A549 (cell line): ENCODE results near the gene CD81.

Experiments
- ESRRA ChIP-seq: fragments of 150-350 bp; IDR thresholded peaks from 2 replicates; pipeline ENCODE4 v1.6.1; 2014; ENCODE audit warnings: mild to moderate bottlenecking, low read length, borderline replicate concordance
- FOSL2 ChIP-seq, 2 experiments: fragments of 450-650 bp in 1 of 2; fragments of >200 bp in 1 of 2; sonication (Bioruptor Twin) in 1 of 2; formaldehyde crosslinking; IDR thresholded peaks; 2 replicates each; pipeline versions ENCODE4 v1.5.0 to v1.6.1; 2016 to 2020; ENCODE audit warnings: mild to moderate bottlenecking in 1 of 2, moderate library complexity in 1 of 2
- HDAC2 ChIP-seq: fragments of 200-600 bp; sonication (generic); IDR thresholded peaks from 2 replicates; pipeline ENCODE4 v1.6.1; 2016
- KDM1A ChIP-seq: fragments of 200-600 bp; sonication (generic); IDR thresholded peaks from 2 replicates; pipeline ENCODE4 v1.6.1; 2016; ENCODE audit warnings: low read depth, mild to moderate bottlenecking
- MAZ ChIP-seq: fragments of 150-350 bp; IDR thresholded peaks from 2 replicates; pipeline ENCODE4 v1.6.1; 2014; ENCODE audit warnings: antibody characterized with exemption, low read depth, low read length, borderline replicate concordance
- MYC ChIP-seq: IDR thresholded peaks from 2 replicates; pipeline ENCODE4 v1.6.1; 2012; ENCODE audit warnings: mild to moderate bottlenecking, inconsistent platforms, low read length, improper control_type of control experiment, borderline replicate concordance
- POLR2A ChIP-seq: IDR thresholded peaks from 2 replicates; pipeline ENCODE4 v1.6.1; 2012; ENCODE audit warnings: mild to moderate bottlenecking, low read length
- RAD21 ChIP-seq, 2 experiments: fragments of >200 bp in 1 of 2; sonication (Bioruptor Twin) in 1 of 2; formaldehyde crosslinking in 1 of 2; IDR thresholded peaks in 1 of 2; conservative IDR thresholded peaks in 1 of 2; 2 replicates in 1 of 2; 3 replicates in 1 of 2; pipeline ENCODE4 v1.6.1; 2012 to 2018; ENCODE audit warnings: inconsistent platforms in 1 of 2
- RFX5 ChIP-seq: fragments of 450-650 bp; IDR thresholded peaks from 2 replicates; pipeline ENCODE4 v1.7.1; 2014; ENCODE audit warnings: antibody characterized with exemption, mild to moderate bottlenecking, moderate library complexity
- TF ChIP-seq, protein P1 (sequence below): fragments of >200 bp; sonication (Bioruptor Twin); formaldehyde crosslinking; IDR thresholded peaks from 3 replicates; pipeline ENCODE4 v1.5.1; 2016
- TF ChIP-seq, protein P2 (sequence below): fragments of 200-600 bp; sonication (generic); IDR thresholded peaks from 2 replicates; pipeline ENCODE4 v1.6.1; 2016; ENCODE audit warnings: antibody characterized with exemption, mild to moderate bottlenecking, moderate library complexity
- TF ChIP-seq, protein P3 (sequence below): IDR thresholded peaks from 2 replicates; pipeline ENCODE4 v1.6.1; 2012
- TF ChIP-seq, protein P4 (sequence below): IDR thresholded peaks from 2 replicates; pipeline ENCODE4 v1.6.1; 2012; ENCODE audit warnings: low read depth, borderline replicate concordance
- TF ChIP-seq, protein P5 (sequence below): fragments of 450-650 bp; IDR thresholded peaks from 2 replicates; pipeline ENCODE4 v1.6.1; 2014; ENCODE audit warnings: antibody characterized with exemption

DNA sequence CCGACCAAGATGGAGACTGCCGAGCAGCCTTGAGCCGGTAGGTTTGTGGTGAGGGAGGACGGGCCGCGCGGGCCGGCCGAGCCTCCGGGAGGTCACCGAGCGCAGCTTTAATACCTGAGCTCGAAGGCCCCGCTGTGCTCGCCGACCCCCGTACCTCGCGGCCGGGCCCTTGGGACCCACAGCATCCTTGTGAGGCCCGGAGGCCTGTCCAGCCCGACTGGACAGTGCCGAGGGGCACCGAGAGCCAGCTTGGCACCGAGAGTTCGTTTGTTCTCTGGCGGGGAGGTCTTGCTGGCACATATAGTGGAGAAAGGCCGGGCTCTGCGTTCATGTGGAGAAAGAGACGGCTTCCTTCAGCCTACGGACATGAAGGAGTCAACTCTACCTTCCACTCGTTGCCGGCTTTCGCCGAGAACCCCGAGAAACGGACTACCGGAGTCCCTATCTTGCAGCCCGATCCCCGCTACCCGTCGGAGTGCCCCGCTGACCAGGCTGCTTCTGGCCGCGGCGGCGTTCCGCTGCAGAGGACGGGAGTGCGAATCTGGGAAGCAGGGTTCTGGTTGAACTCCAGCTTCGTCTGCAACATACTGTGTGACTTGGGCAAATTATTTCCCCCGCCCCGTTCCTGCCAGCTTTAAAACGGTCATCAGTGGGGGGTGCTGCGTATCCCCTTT lies 23.8 kb downstream of the CD81 start:
- TF ChIP-seq RFX5 (no peak), RAD21 (conservative IDR thresholded peaks at IDR 0.05 in 1 of 2, IDR thresholded peaks at IDR 0.05 in 1 of 2) (no peak), MAZ (no peak), MYC (no peak), POLR2A (peak; percentile 52), KDM1A (no peak), ESRRA (no peak), HDAC2 (no peak), FOSL2 (IDR thresholded peaks at IDR 0.05) (no peak), FOSL2 (CRISPR knock-in tag; IDR thresholded peaks at IDR 0.05) (no peak)
- TF ChIP-seq, protein P1, sequence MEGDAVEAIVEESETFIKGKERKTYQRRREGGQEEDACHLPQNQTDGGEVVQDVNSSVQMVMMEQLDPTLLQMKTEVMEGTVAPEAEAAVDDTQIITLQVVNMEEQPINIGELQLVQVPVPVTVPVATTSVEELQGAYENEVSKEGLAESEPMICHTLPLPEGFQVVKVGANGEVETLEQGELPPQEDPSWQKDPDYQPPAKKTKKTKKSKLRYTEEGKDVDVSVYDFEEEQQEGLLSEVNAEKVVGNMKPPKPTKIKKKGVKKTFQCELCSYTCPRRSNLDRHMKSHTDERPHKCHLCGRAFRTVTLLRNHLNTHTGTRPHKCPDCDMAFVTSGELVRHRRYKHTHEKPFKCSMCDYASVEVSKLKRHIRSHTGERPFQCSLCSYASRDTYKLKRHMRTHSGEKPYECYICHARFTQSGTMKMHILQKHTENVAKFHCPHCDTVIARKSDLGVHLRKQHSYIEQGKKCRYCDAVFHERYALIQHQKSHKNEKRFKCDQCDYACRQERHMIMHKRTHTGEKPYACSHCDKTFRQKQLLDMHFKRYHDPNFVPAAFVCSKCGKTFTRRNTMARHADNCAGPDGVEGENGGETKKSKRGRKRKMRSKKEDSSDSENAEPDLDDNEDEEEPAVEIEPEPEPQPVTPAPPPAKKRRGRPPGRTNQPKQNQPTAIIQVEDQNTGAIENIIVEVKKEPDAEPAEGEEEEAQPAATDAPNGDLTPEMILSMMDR = no peak
- TF ChIP-seq, protein P2, sequence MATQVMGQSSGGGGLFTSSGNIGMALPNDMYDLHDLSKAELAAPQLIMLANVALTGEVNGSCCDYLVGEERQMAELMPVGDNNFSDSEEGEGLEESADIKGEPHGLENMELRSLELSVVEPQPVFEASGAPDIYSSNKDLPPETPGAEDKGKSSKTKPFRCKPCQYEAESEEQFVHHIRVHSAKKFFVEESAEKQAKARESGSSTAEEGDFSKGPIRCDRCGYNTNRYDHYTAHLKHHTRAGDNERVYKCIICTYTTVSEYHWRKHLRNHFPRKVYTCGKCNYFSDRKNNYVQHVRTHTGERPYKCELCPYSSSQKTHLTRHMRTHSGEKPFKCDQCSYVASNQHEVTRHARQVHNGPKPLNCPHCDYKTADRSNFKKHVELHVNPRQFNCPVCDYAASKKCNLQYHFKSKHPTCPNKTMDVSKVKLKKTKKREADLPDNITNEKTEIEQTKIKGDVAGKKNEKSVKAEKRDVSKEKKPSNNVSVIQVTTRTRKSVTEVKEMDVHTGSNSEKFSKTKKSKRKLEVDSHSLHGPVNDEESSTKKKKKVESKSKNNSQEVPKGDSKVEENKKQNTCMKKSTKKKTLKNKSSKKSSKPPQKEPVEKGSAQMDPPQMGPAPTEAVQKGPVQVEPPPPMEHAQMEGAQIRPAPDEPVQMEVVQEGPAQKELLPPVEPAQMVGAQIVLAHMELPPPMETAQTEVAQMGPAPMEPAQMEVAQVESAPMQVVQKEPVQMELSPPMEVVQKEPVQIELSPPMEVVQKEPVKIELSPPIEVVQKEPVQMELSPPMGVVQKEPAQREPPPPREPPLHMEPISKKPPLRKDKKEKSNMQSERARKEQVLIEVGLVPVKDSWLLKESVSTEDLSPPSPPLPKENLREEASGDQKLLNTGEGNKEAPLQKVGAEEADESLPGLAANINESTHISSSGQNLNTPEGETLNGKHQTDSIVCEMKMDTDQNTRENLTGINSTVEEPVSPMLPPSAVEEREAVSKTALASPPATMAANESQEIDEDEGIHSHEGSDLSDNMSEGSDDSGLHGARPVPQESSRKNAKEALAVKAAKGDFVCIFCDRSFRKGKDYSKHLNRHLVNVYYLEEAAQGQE = no peak
- TF ChIP-seq, protein P3, sequence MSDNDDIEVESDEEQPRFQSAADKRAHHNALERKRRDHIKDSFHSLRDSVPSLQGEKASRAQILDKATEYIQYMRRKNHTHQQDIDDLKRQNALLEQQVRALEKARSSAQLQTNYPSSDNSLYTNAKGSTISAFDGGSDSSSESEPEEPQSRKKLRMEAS = no peak
- TF ChIP-seq, protein P4, sequence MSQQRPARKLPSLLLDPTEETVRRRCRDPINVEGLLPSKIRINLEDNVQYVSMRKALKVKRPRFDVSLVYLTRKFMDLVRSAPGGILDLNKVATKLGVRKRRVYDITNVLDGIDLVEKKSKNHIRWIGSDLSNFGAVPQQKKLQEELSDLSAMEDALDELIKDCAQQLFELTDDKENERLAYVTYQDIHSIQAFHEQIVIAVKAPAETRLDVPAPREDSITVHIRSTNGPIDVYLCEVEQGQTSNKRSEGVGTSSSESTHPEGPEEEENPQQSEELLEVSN = no peak
- TF ChIP-seq, protein P5, sequence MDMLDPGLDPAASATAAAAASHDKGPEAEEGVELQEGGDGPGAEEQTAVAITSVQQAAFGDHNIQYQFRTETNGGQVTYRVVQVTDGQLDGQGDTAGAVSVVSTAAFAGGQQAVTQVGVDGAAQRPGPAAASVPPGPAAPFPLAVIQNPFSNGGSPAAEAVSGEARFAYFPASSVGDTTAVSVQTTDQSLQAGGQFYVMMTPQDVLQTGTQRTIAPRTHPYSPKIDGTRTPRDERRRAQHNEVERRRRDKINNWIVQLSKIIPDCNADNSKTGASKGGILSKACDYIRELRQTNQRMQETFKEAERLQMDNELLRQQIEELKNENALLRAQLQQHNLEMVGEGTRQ = no peak
